ENCODE data around the gene PEX13.
"Not testable (repeated sequence)": the region's sequence is repeated elsewhere in the genome, so short reads cannot be mapped to it uniquely, and the experiment has no call there.

The PEX13 gene

DNA sequence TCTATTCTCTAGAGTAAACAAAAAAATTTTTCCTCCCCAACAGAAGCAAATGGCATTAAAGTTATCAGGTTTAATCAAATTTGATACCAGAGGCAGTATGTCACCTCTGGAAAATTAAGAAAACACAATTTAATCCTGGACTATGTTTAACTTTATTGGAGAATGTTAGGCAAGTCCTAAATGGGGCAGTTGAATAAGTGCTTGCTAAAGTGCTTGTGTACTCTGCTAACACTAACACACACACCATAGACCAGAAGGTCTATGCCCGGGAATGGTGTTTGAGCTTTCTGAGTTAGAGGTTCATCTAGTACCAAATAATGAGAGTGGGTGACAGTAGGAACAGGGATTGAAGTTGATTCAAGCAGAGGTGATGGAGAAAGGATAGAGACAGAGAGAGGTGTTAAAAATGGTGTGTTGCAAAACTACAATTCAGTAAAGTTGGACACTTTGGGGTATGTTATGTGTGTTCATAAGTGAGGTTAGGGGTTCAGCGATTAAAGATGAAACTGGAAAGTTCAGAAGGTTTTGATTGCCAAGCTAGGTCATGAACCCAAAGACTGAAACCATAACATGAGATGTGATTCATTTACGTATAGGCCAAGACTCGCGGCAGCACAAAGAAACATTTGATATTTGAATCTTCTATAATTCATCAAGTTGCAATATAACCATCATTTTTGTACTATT is 40.5 kb upstream of the PEX13 start:
- DNase-seq (ENCODE audit: low read depth), result no peak
- TF ChIP-seq MYC (IDR thresholded peaks at IDR 0.05; ENCODE audit: low read depth, low read length), result no peak
- TF ChIP-seq, protein P1, sequence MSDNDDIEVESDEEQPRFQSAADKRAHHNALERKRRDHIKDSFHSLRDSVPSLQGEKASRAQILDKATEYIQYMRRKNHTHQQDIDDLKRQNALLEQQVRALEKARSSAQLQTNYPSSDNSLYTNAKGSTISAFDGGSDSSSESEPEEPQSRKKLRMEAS (IDR thresholded peaks at IDR 0.05; ENCODE audit: low read depth, low read length), result no peak
- TF ChIP-seq POLR2A (IDR thresholded peaks at IDR 0.05; ENCODE audit: extremely low read depth, insufficient read length), result no peak
- TF ChIP-seq CTCF (IDR thresholded peaks at IDR 0.05; ENCODE audit: low read depth, low read length), result no peak
- no peak overlapping the region for H3K4me3 ChIP-seq (ENCODE audit: low read depth, low read length)

GRCh38 chr2:60977562-60977895 is 40.0 kb upstream of the PEX13 start:
- TF ChIP-seq MYC (IDR thresholded peaks at IDR 0.05; ENCODE audit: low read depth, low read length) (no peak), POLR2A (IDR thresholded peaks at IDR 0.05; ENCODE audit: extremely low read depth, insufficient read length) (no peak), CTCF (IDR thresholded peaks at IDR 0.05; ENCODE audit: low read depth, low read length) (no peak)
- TF ChIP-seq, protein P1 (IDR thresholded peaks at IDR 0.05; ENCODE audit: low read depth, low read length), result no peak
- H3K4me3 ChIP-seq (ENCODE audit: low read depth, low read length), result no peak overlapping the region
- no peak for DNase-seq (ENCODE audit: low read depth)

GRCh38 chr2:60979231-60979630 is 38.3 kb upstream of the PEX13 start:
- DNase-seq (ENCODE audit: low read depth), result peak; percentile 58
- H3K4me3 ChIP-seq (ENCODE audit: low read depth, low read length), result no peak overlapping the region
- TF ChIP-seq, protein P1 (IDR thresholded peaks at IDR 0.05; ENCODE audit: low read depth, low read length), result no peak
- TF ChIP-seq CTCF (IDR thresholded peaks at IDR 0.05; ENCODE audit: low read depth, low read length), result no peak
- no peak for TF ChIP-seq POLR2A (IDR thresholded peaks at IDR 0.05; ENCODE audit: extremely low read depth, insufficient read length)
- no peak for TF ChIP-seq MYC (IDR thresholded peaks at IDR 0.05; ENCODE audit: low read depth, low read length)

GRCh38 chr2:60980071-60980815 is 37.3 kb upstream of the PEX13 start:
- TF ChIP-seq MYC (IDR thresholded peaks at IDR 0.05; ENCODE audit: low read depth, low read length) (no peak), POLR2A (IDR thresholded peaks at IDR 0.05; ENCODE audit: extremely low read depth, insufficient read length) (no peak)
- no peak overlapping the region for H3K4me3 ChIP-seq (ENCODE audit: low read depth, low read length)
- DNase-seq (ENCODE audit: low read depth), result no peak

- H3K4me3 ChIP-seq (ENCODE audit: low read depth, low read length); DNase-seq (ENCODE audit: low read depth): not testable (repeated sequence)
These were observed 35.5 kb upstream of the PEX13 start for GRCh38 chr2:60982066-60982465.

DNA sequence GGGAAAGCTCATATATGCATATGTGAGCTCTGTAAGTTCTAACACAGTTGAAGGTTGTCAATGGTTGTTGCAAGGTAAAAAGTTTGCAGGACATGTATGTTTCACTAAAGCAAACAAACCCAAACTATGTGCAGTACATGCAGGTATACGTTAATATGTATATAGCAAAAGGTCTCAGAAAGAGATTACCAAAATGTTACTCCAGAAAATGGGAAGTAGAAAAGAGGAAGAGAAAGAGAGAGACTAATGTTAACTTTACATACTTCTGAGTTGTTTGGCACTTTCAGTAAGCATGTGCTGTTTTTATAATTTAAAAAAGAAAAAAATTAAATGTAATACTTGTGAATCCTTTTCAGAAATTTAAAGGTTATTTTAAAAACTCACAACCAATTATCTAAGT is 32.8 kb upstream of the PEX13 start:
- peak; percentile 55 for DNase-seq (ENCODE audit: low read depth)
- TF ChIP-seq POLR2A (IDR thresholded peaks at IDR 0.05; ENCODE audit: extremely low read depth, insufficient read length), result no peak
- no peak for TF ChIP-seq CTCF (IDR thresholded peaks at IDR 0.05; ENCODE audit: low read depth, low read length)
- TF ChIP-seq, protein P1 (IDR thresholded peaks at IDR 0.05; ENCODE audit: low read depth, low read length), result no peak
- no peak for TF ChIP-seq MYC (IDR thresholded peaks at IDR 0.05; ENCODE audit: low read depth, low read length)
- H3K4me3 ChIP-seq (ENCODE audit: low read depth, low read length), result no peak overlapping the region
